Measurements from ENCODE around the gene TK2. TPM values are rescaled to one million over a fixed set of nuclear protein-coding genes. Genes with fewer than 3 reads are reported as not detected.

The TK2 gene
- total RNA-seq, 1 donor from 2014 or later: 8.4 TPM

GRCh38 chr16:66551788-66552285, 1.9 kb upstream of the TK2 start:
- H3K27me3 Mint-ChIP-seq (ENCODE audit: insufficient read depth): peaks cover 2% of the 10 kb centered on the region
- peak overlapping the region; percentile 99 for H3K4me3 Mint-ChIP-seq
- DNase-seq (ENCODE audit: low spot score): no peak
- peaks cover 35% of the 10 kb centered on the region for H3K36me3 Mint-ChIP-seq (ENCODE audit: low read depth)
- peak overlapping the region; percentile 95 for H3K27ac Mint-ChIP-seq
- intact Hi-C loops (cut with micrococcal nuclease): loop anchor here (1.0 to 5.0 kb wide), 8 partner anchors 11 to 320 kb away; partner anchors contain the start of gene CMTM3
- H3K4me1 Mint-ChIP-seq (ENCODE audit: low read depth): peaks cover 81% of the 10 kb centered on the region
- no peaks in the 10 kb centered on the region for H3K9me3 Mint-ChIP-seq

GRCh38 chr16:66551348-66551759, 1.4 kb upstream of the TK2 start:
- H3K36me3 Mint-ChIP-seq (ENCODE audit: low read depth): peaks cover 34% of the 10 kb centered on the region
- intact Hi-C loops (cut with micrococcal nuclease): loop anchor here (2.0 to 5.0 kb wide), 2 partner anchors 37 to 321 kb away; no protein-coding TSS in a partner anchor
- peaks cover 77% of the 10 kb centered on the region for H3K4me1 Mint-ChIP-seq (ENCODE audit: low read depth)
- DNase-seq (ENCODE audit: low spot score): peak; percentile 54
- H3K9me3 Mint-ChIP-seq: no peaks in the 10 kb centered on the region
- H3K27ac Mint-ChIP-seq: peak overlapping the region; percentile 95
- H3K27me3 Mint-ChIP-seq (ENCODE audit: insufficient read depth): peaks cover 2% of the 10 kb centered on the region
- H3K4me3 Mint-ChIP-seq: peak overlapping the region; percentile 99

- Mint-ChIP-seq H3K27ac (peak overlapping the region; percentile 85), H3K36me3 (ENCODE audit: low read depth) (peaks cover 14% of the 10 kb centered on the region), H3K4me3 (peak overlapping the region; percentile 48), H3K4me1 (ENCODE audit: low read depth) (peaks cover 58% of the 10 kb centered on the region), H3K9me3 (no peaks in the 10 kb centered on the region), H3K27me3 (ENCODE audit: insufficient read depth) (peaks cover 2% of the 10 kb centered on the region)
- DNase-seq (ENCODE audit: low spot score): no peak
- intact Hi-C loops (cut with micrococcal nuclease): loop anchor here (1.0 kb wide), 1 partner anchor 27 kb away; no protein-coding TSS in a partner anchor
Observed at GRCh38 chr16:66548868-66549267, 1.1 kb downstream of the TK2 start.

GRCh38 chr16:66548068-66548467, 1.9 kb downstream of the TK2 start:
- Mint-ChIP-seq H3K27ac (peak overlapping the region; percentile 85), H3K36me3 (ENCODE audit: low read depth) (peaks cover 7% of the 10 kb centered on the region), H3K4me1 (ENCODE audit: low read depth) (peaks cover 51% of the 10 kb centered on the region), H3K4me3 (peak overlapping the region; percentile 48), H3K9me3 (no peaks in the 10 kb centered on the region), H3K27me3 (ENCODE audit: insufficient read depth) (peaks cover 2% of the 10 kb centered on the region)
- intact Hi-C loops (cut with micrococcal nuclease): no loop called here
- no peak for DNase-seq (ENCODE audit: low spot score)

- intact Hi-C loops (cut with micrococcal nuclease): no loop called here
- Mint-ChIP-seq H3K36me3 (ENCODE audit: low read depth) (peaks cover 4% of the 10 kb centered on the region), H3K9me3 (no peaks in the 10 kb centered on the region), H3K4me3 (no peak overlapping the region), H3K4me1 (ENCODE audit: low read depth) (peaks cover 48% of the 10 kb centered on the region), H3K27ac (peak overlapping the region; percentile 36), H3K27me3 (ENCODE audit: insufficient read depth) (peaks cover under 1% of the 10 kb centered on the region)
- no peak for DNase-seq (ENCODE audit: low spot score)
Observed at GRCh38 chr16:66547101-66547989, 2.6 kb downstream of the TK2 start.

- intact Hi-C loops (cut with micrococcal nuclease): no loop called here
- Mint-ChIP-seq H3K4me3 (no peak overlapping the region), H3K27me3 (ENCODE audit: insufficient read depth) (no peaks in the 10 kb centered on the region), H3K9me3 (no peaks in the 10 kb centered on the region), H3K4me1 (ENCODE audit: low read depth) (peaks cover 55% of the 10 kb centered on the region), H3K27ac (peak overlapping the region; percentile 45), H3K36me3 (ENCODE audit: low read depth) (peaks cover 14% of the 10 kb centered on the region)
- no peak for DNase-seq (ENCODE audit: low spot score)
Observed at GRCh38 chr16:66544016-66544757, 5.7 kb downstream of the TK2 start.

- DNase-seq (ENCODE audit: low spot score): no peak
Observed at GRCh38 chr16:66543541-66543940, 6.4 kb downstream of the TK2 start.

GRCh38 chr16:66542396-66542795, 7.5 kb downstream of the TK2 start:
- DNase-seq (ENCODE audit: low spot score): no peak
- intact Hi-C loops (cut with micrococcal nuclease): no loop called here
- Mint-ChIP-seq H3K9me3 (no peaks in the 10 kb centered on the region), H3K36me3 (ENCODE audit: low read depth) (peaks cover 21% of the 10 kb centered on the region), H3K27ac (no peak overlapping the region), H3K4me3 (no peak overlapping the region), H3K27me3 (ENCODE audit: insufficient read depth) (no peaks in the 10 kb centered on the region), H3K4me1 (ENCODE audit: low read depth) (peaks cover 53% of the 10 kb centered on the region)

More at GRCh38 chr16:66543541-66543940, 6.4 kb downstream of the TK2 start:
- intact Hi-C loops (cut with micrococcal nuclease): no loop called here
- H3K4me3 Mint-ChIP-seq: no peak overlapping the region
- peaks cover 14% of the 10 kb centered on the region for H3K36me3 Mint-ChIP-seq (ENCODE audit: low read depth)
- H3K4me1 Mint-ChIP-seq (ENCODE audit: low read depth): peaks cover 53% of the 10 kb centered on the region
- no peaks in the 10 kb centered on the region for H3K27me3 Mint-ChIP-seq (ENCODE audit: insufficient read depth)
- no peak overlapping the region for H3K27ac Mint-ChIP-seq
- no peaks in the 10 kb centered on the region for H3K9me3 Mint-ChIP-seq

- intact Hi-C loops (cut with micrococcal nuclease): no loop called here
- peaks cover 22% of the 10 kb centered on the region for H3K36me3 Mint-ChIP-seq (ENCODE audit: low read depth)
- H3K27ac Mint-ChIP-seq: no peak overlapping the region
Observed at GRCh38 chr16:66541388-66542355, 8.2 kb downstream of the TK2 start.

GRCh38 chr16:66539623-66540469, 10.1 kb downstream of the TK2 start:
- H3K27ac Mint-ChIP-seq: peak overlapping the region; percentile 43
- no peaks in the 10 kb centered on the region for H3K9me3 Mint-ChIP-seq
- intact Hi-C loops (cut with micrococcal nuclease): no loop called here
- no peak for DNase-seq (ENCODE audit: low spot score)
- H3K4me1 Mint-ChIP-seq (ENCODE audit: low read depth): peaks cover 57% of the 10 kb centered on the region
- no peaks in the 10 kb centered on the region for H3K27me3 Mint-ChIP-seq (ENCODE audit: insufficient read depth)
- peak overlapping the region; percentile 20 for H3K4me3 Mint-ChIP-seq
- H3K36me3 Mint-ChIP-seq (ENCODE audit: low read depth): peaks cover 21% of the 10 kb centered on the region

More at GRCh38 chr16:66541388-66542355, 8.2 kb downstream of the TK2 start:
- Mint-ChIP-seq H3K4me3 (no peak overlapping the region), H3K4me1 (ENCODE audit: low read depth) (peaks cover 57% of the 10 kb centered on the region), H3K9me3 (no peaks in the 10 kb centered on the region), H3K27me3 (ENCODE audit: insufficient read depth) (no peaks in the 10 kb centered on the region)
- no peak for DNase-seq (ENCODE audit: low spot score)

GRCh38 chr16:66538910-66539309, 11.0 kb downstream of the TK2 start:
- H3K27me3 Mint-ChIP-seq (ENCODE audit: insufficient read depth): no peaks in the 10 kb centered on the region
- intact Hi-C loops (cut with micrococcal nuclease): no loop called here
- H3K9me3 Mint-ChIP-seq: no peaks in the 10 kb centered on the region
- peak overlapping the region; percentile 25 for H3K4me3 Mint-ChIP-seq
- peaks cover 24% of the 10 kb centered on the region for H3K36me3 Mint-ChIP-seq (ENCODE audit: low read depth)
- H3K4me1 Mint-ChIP-seq (ENCODE audit: low read depth): peaks cover 51% of the 10 kb centered on the region
- no peak for DNase-seq (ENCODE audit: low spot score)
- peak overlapping the region; percentile 63 for H3K27ac Mint-ChIP-seq

Measured in activated T-helper 1 cell treated with anti-CD3 and anti-CD28 coated beads, Interleukin-12 subunit alpha, Interleukin-12 subunit beta, Interleukin-2, Interleukin-4 antibody, amounts not matched to agents 30 ng/mL and 10 ng/mL and 1 ng/mL, durations not matched to agents 14 hours and 24 hours and 36 hours (primary cell).